PFSK-1 (cell line): ENCODE measurements around the gene RUFY3.

ENCODE experiments used
- FOXP2 ChIP-seq: optimal IDR thresholded peaks from 2 replicates; pipeline ENCODE3; 2011; ENCODE audit warnings: borderline replicate concordance, control low read depth, inconsistent platforms; ENCODE audit not compliant: insufficient read depth; ENCODE audit errors: extremely low read length, extremely low read depth
- POLR2AphosphoS5 ChIP-seq: IDR thresholded peaks from 2 replicates; pipeline ENCODE4 v1.6.1; 2012; ENCODE audit warnings: low read depth, mild to moderate bottlenecking, control low read depth, low read length, moderate library complexity
- SIN3A ChIP-seq: IDR thresholded peaks from 2 replicates; pipeline ENCODE4 v1.6.1; 2012; ENCODE audit warnings: mild to moderate bottlenecking, low read length, moderate library complexity, borderline replicate concordance; ENCODE audit not compliant: insufficient read depth
- TAF1 ChIP-seq: IDR thresholded peaks from 2 replicates; pipeline ENCODE4 v1.6.1; 2012; ENCODE audit warnings: low read length, control low read depth, borderline replicate concordance; ENCODE audit not compliant: insufficient read depth
- TF ChIP-seq, protein P1 (sequence below), 2 experiments: IDR thresholded peaks; 2 replicates each; pipeline versions ENCODE4 v1.6.1 to v1.8.0; 2011 to 2012; ENCODE audit warnings: low read depth in 2 of 2, low read length in 2 of 2, control low read depth in 1 of 2, inconsistent platforms in 1 of 2, mild to moderate bottlenecking in 1 of 2, moderate library complexity in 1 of 2; ENCODE audit not compliant: insufficient read depth in 1 of 2

DNA sequence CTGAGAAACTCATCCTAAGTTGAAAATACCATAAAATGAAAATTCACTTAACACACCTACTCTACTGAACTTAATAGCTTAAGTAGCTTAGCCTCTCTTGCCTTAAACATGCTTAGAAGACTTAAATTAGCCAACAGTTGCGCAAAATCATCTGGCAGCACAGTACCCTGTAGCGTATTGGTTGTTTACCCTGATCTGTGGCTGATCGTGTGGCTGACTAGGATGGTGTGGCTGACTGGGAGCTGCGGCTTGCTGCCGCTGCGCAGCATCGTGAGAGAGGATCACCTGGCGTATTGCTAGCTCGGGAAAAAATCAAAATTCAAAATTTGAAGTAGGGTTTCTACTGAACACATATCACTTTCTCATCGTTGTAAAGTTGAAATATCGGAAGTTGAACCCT lies 6.3 kb downstream of the RUFY3 start:
- no peak for TF ChIP-seq TAF1
- TF ChIP-seq POLR2AphosphoS5, result no peak
- TF ChIP-seq SIN3A, result no peak
- no peak for TF ChIP-seq FOXP2
- TF ChIP-seq, protein P1, sequence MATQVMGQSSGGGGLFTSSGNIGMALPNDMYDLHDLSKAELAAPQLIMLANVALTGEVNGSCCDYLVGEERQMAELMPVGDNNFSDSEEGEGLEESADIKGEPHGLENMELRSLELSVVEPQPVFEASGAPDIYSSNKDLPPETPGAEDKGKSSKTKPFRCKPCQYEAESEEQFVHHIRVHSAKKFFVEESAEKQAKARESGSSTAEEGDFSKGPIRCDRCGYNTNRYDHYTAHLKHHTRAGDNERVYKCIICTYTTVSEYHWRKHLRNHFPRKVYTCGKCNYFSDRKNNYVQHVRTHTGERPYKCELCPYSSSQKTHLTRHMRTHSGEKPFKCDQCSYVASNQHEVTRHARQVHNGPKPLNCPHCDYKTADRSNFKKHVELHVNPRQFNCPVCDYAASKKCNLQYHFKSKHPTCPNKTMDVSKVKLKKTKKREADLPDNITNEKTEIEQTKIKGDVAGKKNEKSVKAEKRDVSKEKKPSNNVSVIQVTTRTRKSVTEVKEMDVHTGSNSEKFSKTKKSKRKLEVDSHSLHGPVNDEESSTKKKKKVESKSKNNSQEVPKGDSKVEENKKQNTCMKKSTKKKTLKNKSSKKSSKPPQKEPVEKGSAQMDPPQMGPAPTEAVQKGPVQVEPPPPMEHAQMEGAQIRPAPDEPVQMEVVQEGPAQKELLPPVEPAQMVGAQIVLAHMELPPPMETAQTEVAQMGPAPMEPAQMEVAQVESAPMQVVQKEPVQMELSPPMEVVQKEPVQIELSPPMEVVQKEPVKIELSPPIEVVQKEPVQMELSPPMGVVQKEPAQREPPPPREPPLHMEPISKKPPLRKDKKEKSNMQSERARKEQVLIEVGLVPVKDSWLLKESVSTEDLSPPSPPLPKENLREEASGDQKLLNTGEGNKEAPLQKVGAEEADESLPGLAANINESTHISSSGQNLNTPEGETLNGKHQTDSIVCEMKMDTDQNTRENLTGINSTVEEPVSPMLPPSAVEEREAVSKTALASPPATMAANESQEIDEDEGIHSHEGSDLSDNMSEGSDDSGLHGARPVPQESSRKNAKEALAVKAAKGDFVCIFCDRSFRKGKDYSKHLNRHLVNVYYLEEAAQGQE (IDR thresholded peaks at IDR 0.05; ENCODE audit: insufficient read depth in 1 of 2, low read depth in 2 of 2, low read length in 2 of 2), result no peak
